Keratinocyte (primary cell): ENCODE data around the gene FOXJ3.

Experiments
- CTCF ChIP-seq, 3 experiments: IDR thresholded peaks in 1 of 3; conservative IDR thresholded peaks in 1 of 3; optimal IDR thresholded peaks in 1 of 3; 2 replicates in 2 of 3; 3 replicates in 1 of 3; pipeline versions ENCODE3 to v1.5.1; 2011; ENCODE audit warnings: low read length in 3 of 3, mild to moderate bottlenecking in 3 of 3, moderate library complexity in 2 of 3, control low read depth in 1 of 3, inconsistent platforms in 1 of 3; ENCODE audit not compliant: insufficient read depth in 2 of 3; ENCODE audit errors: extremely low read depth in 1 of 3
- EZH2 ChIP-seq: IDR thresholded peaks from one replicate; pipeline ENCODE4 v1.6.1; 2012; ENCODE audit warnings: inconsistent platforms, mild to moderate bottlenecking, low read length, moderate library complexity

GRCh38 chr1:42290130-42290529 lies 44.9 kb downstream of the FOXJ3 start:
- TF ChIP-seq CTCF (optimal IDR thresholded peaks at IDR 0.05 in 1 of 3, IDR thresholded peaks at IDR 0.05 in 1 of 3, conservative IDR thresholded peaks at IDR 0.05 in 1 of 3; ENCODE audit: extremely low read depth in 1 of 3, insufficient read depth in 2 of 3, low read length in 3 of 3), result no peak
- TF ChIP-seq EZH2, result no peak
